ENCODE measurements around the gene QRFPR. TPM values are rescaled to one million over a fixed set of nuclear protein-coding genes. Genes with fewer than 3 reads are reported as not detected.

QRFPR gene
- total RNA-seq, 2 donors from 2014 or later: not detected

DNA sequence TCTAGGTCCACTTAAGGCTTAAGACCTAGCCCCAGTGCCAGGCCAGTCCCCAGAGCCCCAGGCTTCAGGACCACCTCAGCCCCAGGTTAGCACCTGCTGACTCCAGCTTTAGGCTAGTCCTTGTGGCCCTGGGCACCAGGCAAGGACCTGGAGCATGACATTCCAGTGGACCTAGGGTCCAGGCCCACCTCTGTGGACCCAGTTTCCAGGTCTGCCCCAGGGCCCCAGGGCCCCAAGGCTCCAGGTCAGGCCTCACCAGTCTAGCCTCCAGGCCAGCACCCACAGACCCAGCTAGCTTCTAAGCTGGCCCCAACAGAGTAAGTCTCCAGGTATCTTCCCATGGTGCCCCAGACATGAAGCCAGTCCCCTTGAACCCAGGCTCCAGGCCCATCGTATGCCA lies 97.5 kb downstream of the QRFPR start:
- Histone ChIP-seq H3K4me3 (no peak overlapping the region), H3K36me3 (no peaks in the 10 kb centered on the region), H3K9me3 (no peaks in the 10 kb centered on the region), H3K27ac (no peak overlapping the region), H3K27me3 (no peaks in the 10 kb centered on the region), H3K9ac (ENCODE audit: low read depth in 2 of 2, low read length in 2 of 2) (no peak overlapping the region), H3K4me1 (no peaks in the 10 kb centered on the region)
- DNase-seq: no peak
- intact Hi-C loops (cut with DNase I): no loop called here
- TF ChIP-seq, protein P1, sequence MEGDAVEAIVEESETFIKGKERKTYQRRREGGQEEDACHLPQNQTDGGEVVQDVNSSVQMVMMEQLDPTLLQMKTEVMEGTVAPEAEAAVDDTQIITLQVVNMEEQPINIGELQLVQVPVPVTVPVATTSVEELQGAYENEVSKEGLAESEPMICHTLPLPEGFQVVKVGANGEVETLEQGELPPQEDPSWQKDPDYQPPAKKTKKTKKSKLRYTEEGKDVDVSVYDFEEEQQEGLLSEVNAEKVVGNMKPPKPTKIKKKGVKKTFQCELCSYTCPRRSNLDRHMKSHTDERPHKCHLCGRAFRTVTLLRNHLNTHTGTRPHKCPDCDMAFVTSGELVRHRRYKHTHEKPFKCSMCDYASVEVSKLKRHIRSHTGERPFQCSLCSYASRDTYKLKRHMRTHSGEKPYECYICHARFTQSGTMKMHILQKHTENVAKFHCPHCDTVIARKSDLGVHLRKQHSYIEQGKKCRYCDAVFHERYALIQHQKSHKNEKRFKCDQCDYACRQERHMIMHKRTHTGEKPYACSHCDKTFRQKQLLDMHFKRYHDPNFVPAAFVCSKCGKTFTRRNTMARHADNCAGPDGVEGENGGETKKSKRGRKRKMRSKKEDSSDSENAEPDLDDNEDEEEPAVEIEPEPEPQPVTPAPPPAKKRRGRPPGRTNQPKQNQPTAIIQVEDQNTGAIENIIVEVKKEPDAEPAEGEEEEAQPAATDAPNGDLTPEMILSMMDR (IDR thresholded peaks at IDR 0.05): no peak

- intact Hi-C loops (cut with DNase I): no loop called here
- no peak for DNase-seq
- Histone ChIP-seq H3K36me3 (no peaks in the 10 kb centered on the region), H3K4me3 (no peak overlapping the region), H3K27me3 (no peaks in the 10 kb centered on the region), H3K27ac (no peak overlapping the region), H3K4me1 (no peaks in the 10 kb centered on the region), H3K9me3 (no peaks in the 10 kb centered on the region), H3K9ac (ENCODE audit: low read depth in 2 of 2, low read length in 2 of 2) (no peak overlapping the region)
- TF ChIP-seq, protein P1 (IDR thresholded peaks at IDR 0.05): no peak
Measured at GRCh38 chr4:121280425-121280824, 100.4 kb downstream of the QRFPR start.

- no peaks in the 10 kb centered on the region for H3K36me3 ChIP-seq
- H3K4me3 ChIP-seq: no peak overlapping the region
- DNase-seq: no peak
- no peak overlapping the region for H3K9ac ChIP-seq (ENCODE audit: low read depth in 2 of 2, low read length in 2 of 2)
- intact Hi-C loops (cut with DNase I): no loop called here
- no peak overlapping the region for H3K27ac ChIP-seq
- no peaks in the 10 kb centered on the region for H3K9me3 ChIP-seq
- TF ChIP-seq, protein P1 (IDR thresholded peaks at IDR 0.05): no peak
- no peaks in the 10 kb centered on the region for H3K4me1 ChIP-seq
- no peaks in the 10 kb centered on the region for H3K27me3 ChIP-seq
Measured at GRCh38 chr4:121278811-121279368, 101.9 kb downstream of the QRFPR start.

Other genes with a start within 250 kb of the QRFPR start
- 1 to 10 TPM in 1 of 2 donors, under 1 TPM in 1; 0.40 to 1.2 TPM for gene TNIP3, start 216.7 kb downstream of the QRFPR start, total RNA-seq

Data from colonic mucosa (tissue), 4 donors.